ENCODE results near the gene EARS2. TPM values are rescaled to one million over a fixed set of nuclear protein-coding genes. Genes with fewer than 3 reads are reported as not detected.

Gene EARS2
- total RNA-seq, 4 donors from 2014 or later, result 10.9 to 32.0 (median 14.0) TPM

- TF ChIP-seq CTCF (IDR thresholded peaks at IDR 0.05; ENCODE audit: low read depth), result no peak
Observed at GRCh38 chr16:23496821-23497542, 60.2 kb downstream of the EARS2 start.

DNA sequence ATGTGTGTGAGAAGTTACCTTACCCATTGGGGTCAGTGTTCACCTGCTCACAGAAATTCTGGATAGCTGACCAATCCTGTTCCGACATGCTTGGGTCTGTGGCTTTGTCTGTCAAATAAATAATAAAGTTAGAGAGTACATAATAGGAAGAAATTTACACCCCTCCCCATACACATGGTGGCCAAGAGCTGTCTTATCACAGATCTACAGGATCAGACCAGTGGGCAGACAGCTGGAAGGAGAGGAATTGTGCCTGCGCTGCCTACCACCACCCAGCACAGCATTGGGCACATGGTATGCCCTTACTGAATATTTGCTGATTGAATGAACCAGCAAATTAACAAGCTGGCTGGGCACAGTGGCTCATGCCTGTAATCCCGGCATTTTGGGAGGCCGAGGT, 61.5 kb downstream of the EARS2 start:
- no peak for TF ChIP-seq CTCF (IDR thresholded peaks at IDR 0.05; ENCODE audit: low read depth)

DNA sequence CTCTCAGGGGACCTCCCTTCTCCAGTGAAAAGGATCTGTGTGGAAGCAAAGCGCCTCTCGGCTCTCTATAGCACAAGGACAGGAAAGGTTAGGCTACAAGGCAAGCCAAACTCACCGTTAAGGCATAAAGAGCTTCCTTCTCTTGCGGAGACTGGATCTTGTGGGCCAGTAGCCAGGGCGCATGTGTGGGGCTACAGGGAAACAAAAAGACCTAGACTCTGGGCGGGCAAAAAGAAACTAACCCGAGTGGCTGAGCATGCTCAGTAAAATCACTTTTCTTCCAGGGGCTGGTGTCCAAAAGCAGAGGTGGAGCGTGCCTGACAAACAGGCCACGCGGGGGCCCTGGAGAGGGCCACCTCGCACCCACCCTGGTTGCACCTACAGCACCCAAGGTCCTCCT, 63.0 kb downstream of the EARS2 start:
- TF ChIP-seq CTCF (IDR thresholded peaks at IDR 0.05; ENCODE audit: low read depth), result no peak

GRCh38 chr16:23491490-23492391, 65.4 kb downstream of the EARS2 start:
- no peak for TF ChIP-seq CTCF (IDR thresholded peaks at IDR 0.05; ENCODE audit: low read depth)

GRCh38 chr16:23486480-23486879, 70.7 kb downstream of the EARS2 start:
- TF ChIP-seq CTCF (IDR thresholded peaks at IDR 0.05; ENCODE audit: low read depth), result no peak

DNA sequence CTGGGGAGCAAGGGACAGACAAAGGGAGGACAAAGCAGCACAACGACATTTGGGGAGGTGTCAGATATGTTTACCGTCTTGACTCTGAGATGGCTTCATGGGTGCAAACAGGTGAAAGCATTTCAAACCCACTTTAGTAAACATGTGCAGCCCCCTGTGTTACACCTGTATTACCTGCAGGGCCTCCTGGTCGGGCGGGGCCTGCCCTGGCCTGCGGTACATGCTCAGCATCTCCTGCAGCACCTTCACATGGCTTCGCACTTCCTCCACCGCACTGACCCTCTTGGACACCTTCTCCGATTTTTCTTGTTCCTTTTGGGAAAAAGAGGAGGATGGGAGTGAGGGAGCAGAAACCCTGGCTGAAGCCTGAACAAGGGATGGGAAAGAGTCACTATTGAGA, 71.3 kb downstream of the EARS2 start:
- TF ChIP-seq CTCF (IDR thresholded peaks at IDR 0.05; ENCODE audit: low read depth), result no peak

DNA sequence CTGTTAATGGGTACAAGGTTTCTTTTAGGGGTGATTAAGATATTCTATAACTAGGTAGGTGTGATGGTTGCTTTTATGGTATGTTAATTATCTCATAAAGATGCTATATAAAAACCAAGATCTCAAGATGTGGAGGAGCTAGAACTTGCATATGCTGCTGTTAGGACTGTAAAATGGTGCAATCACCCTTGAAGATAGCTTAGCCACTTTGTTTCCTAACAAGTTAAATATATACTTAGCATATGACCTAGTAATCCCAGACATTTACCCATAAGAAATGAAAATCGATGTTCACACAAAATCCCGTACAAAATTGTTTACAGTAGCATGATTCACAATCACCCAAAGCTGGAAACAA, 71.9 kb downstream of the EARS2 start:
- no peak for TF ChIP-seq CTCF (IDR thresholded peaks at IDR 0.05; ENCODE audit: low read depth)
